Hepatocyte (in vitro differentiated cells): ENCODE results near the gene CTNNAL1. TPM values are rescaled to one million over a fixed set of nuclear protein-coding genes. Genes with fewer than 3 reads are reported as not detected.

Experiments
- DNase-seq: peaks from one replicate; pipeline ENCODE4 v3.0.0-alpha.2; 2016; ENCODE audit warnings: low spot score
- H2AFZ ChIP-seq: fragments of 200-600 bp; sonication (generic); 2 replicates; pipeline ENCODE4 v1.6.0; 2016; ENCODE audit warnings: antibody characterized with exemption, mild to moderate bottlenecking
- H3K27ac ChIP-seq: fragments of 200-600 bp; sonication (generic); 2 replicates; pipeline ENCODE4 v1.5.1; 2016; ENCODE audit warnings: mild to moderate bottlenecking
- H3K27me3 ChIP-seq: fragments of 200-600 bp; sonication (generic); 2 replicates; pipeline ENCODE4 v1.6.1; 2016
- H3K36me3 ChIP-seq: fragments of 200-600 bp; sonication (generic); replicated peaks from 2 replicates; pipeline ENCODE4 v1.5.1; 2016; ENCODE audit warnings: low read depth; ENCODE audit not compliant: insufficient read depth
- H3K4me1 ChIP-seq: fragments of 200-600 bp; sonication (generic); 2 replicates; pipeline ENCODE4 v1.5.1; 2016; ENCODE audit warnings: mild to moderate bottlenecking, moderate library complexity; ENCODE audit not compliant: insufficient read depth
- H3K4me2 ChIP-seq: fragments of 200-600 bp; sonication (generic); 2 replicates; pipeline ENCODE4 v1.6.0; 2016
- H3K4me3 ChIP-seq: fragments of 200-600 bp; sonication (generic); 2 replicates; pipeline ENCODE4 v1.5.1; 2016; ENCODE audit warnings: mild to moderate bottlenecking
- H3K79me2 ChIP-seq: fragments of 200-600 bp; sonication (generic); 2 replicates; pipeline ENCODE4 v1.6.0; 2017; ENCODE audit warnings: mild to moderate bottlenecking
- H3K9me2 ChIP-seq: fragments of 200-600 bp; sonication (generic); replicated peaks from 2 replicates; pipeline ENCODE4 v1.6.0; 2017; ENCODE audit warnings: mild to moderate bottlenecking; ENCODE audit not compliant: insufficient read depth
- H3K9me3 ChIP-seq: fragments of 200-600 bp; sonication (generic); 2 replicates; pipeline ENCODE4 v1.5.1; 2016; ENCODE audit warnings: low read depth, mild to moderate bottlenecking
- H4K20me1 ChIP-seq: fragments of 200-600 bp; sonication (generic); 2 replicates; pipeline ENCODE4 v1.6.0; 2016; ENCODE audit warnings: mild to moderate bottlenecking; ENCODE audit not compliant: insufficient read depth, poor library complexity, severe bottlenecking
- EZH2 ChIP-seq: fragments of 200-600 bp; sonication (generic); IDR thresholded peaks from 2 replicates; pipeline ENCODE4 v1.6.1; 2016; ENCODE audit warnings: antibody characterized with exemption, mild to moderate bottlenecking, borderline replicate concordance
- EZH2phosphoT487 ChIP-seq: fragments of 200-600 bp; sonication (generic); IDR thresholded peaks from one replicate; pipeline ENCODE4 v1.6.1; 2018; ENCODE audit warnings: antibody characterized with exemption, mild to moderate bottlenecking, low read depth, moderate library complexity; ENCODE audit not compliant: unreplicated experiment, severe bottlenecking
- WGBS: methylation state at CpG from one replicate; pipeline ENCODE4 v1.1.6; 2016; ENCODE audit warnings: low lambda C conversion rate; ENCODE audit errors: missing lambda C conversion rate; 5-methylcytosine and 5-hydroxymethylcytosine counted together
- polyA plus RNA-seq: library from polyadenylated mRNA; unstranded; fragments of >200 nt; fragmentation: Nextera tagmentation; extraction: Ambion mirVana; gene quantifications from 2 replicates; pipeline ENCODE4 v1.2.1, GENCODE V29; 2016
- total RNA-seq: library from RNA; depleted of rRNA; stranded (reverse); fragments of >200 nt; gene quantifications from 2 replicates; pipeline ENCODE4 v1.2.3, GENCODE V29; 2014
- TF ChIP-seq, protein P1 (sequence below): fragments of 200-600 bp; sonication (generic); IDR thresholded peaks from 2 replicates; pipeline ENCODE4 v1.5.1; 2016; ENCODE audit warnings: antibody characterized with exemption, mild to moderate bottlenecking; ENCODE audit not compliant: poor library complexity

CTNNAL1 gene
- total and polyA plus RNA-seq, 2 experiments from 2014 or later, result 54.5 to 57.4 TPM

GRCh38 chr9:109039539-109039938, 26.2 kb upstream of the CTNNAL1 start:
- H3K27me3 ChIP-seq, result no peaks in the 10 kb centered on the region
- WGBS, result 97% methylated on average over 4 of the region's 4 CpGs

GRCh38 chr9:109037946-109038715, 24.8 kb upstream of the CTNNAL1 start:
- no peak for DNase-seq
- Histone ChIP-seq H3K36me3 (no peaks in the 10 kb centered on the region), H3K79me2 (no peaks in the 10 kb centered on the region), H3K27ac (no peak overlapping the region), H3K4me1 (peaks cover 2% of the 10 kb centered on the region), H2AFZ (no peak overlapping the region), H3K9me2 (no peaks in the 10 kb centered on the region), H3K4me3 (no peak overlapping the region), H4K20me1 (no peaks in the 10 kb centered on the region), H3K9me3 (no peaks in the 10 kb centered on the region), H3K27me3 (no peaks in the 10 kb centered on the region), H3K4me2 (no peak overlapping the region)
- 93% methylated on average over 4 of the region's 4 CpGs for WGBS
- TF ChIP-seq, protein P1, sequence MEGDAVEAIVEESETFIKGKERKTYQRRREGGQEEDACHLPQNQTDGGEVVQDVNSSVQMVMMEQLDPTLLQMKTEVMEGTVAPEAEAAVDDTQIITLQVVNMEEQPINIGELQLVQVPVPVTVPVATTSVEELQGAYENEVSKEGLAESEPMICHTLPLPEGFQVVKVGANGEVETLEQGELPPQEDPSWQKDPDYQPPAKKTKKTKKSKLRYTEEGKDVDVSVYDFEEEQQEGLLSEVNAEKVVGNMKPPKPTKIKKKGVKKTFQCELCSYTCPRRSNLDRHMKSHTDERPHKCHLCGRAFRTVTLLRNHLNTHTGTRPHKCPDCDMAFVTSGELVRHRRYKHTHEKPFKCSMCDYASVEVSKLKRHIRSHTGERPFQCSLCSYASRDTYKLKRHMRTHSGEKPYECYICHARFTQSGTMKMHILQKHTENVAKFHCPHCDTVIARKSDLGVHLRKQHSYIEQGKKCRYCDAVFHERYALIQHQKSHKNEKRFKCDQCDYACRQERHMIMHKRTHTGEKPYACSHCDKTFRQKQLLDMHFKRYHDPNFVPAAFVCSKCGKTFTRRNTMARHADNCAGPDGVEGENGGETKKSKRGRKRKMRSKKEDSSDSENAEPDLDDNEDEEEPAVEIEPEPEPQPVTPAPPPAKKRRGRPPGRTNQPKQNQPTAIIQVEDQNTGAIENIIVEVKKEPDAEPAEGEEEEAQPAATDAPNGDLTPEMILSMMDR, result no peak
- TF ChIP-seq EZH2 (no peak), EZH2phosphoT487 (no peak)

More at GRCh38 chr9:109039539-109039938, 26.2 kb upstream of the CTNNAL1 start:
- Histone ChIP-seq H3K4me2 (no peak overlapping the region), H3K4me1 (peaks cover 2% of the 10 kb centered on the region), H4K20me1 (no peaks in the 10 kb centered on the region), H3K9me3 (no peaks in the 10 kb centered on the region), H3K9me2 (no peaks in the 10 kb centered on the region), H3K27ac (no peak overlapping the region), H2AFZ (no peak overlapping the region), H3K4me3 (no peak overlapping the region), H3K79me2 (no peaks in the 10 kb centered on the region), H3K36me3 (no peaks in the 10 kb centered on the region)
- DNase-seq, result no peak
- no peak for TF ChIP-seq EZH2phosphoT487
- TF ChIP-seq, protein P1, result no peak
- no peak for TF ChIP-seq EZH2

DNA sequence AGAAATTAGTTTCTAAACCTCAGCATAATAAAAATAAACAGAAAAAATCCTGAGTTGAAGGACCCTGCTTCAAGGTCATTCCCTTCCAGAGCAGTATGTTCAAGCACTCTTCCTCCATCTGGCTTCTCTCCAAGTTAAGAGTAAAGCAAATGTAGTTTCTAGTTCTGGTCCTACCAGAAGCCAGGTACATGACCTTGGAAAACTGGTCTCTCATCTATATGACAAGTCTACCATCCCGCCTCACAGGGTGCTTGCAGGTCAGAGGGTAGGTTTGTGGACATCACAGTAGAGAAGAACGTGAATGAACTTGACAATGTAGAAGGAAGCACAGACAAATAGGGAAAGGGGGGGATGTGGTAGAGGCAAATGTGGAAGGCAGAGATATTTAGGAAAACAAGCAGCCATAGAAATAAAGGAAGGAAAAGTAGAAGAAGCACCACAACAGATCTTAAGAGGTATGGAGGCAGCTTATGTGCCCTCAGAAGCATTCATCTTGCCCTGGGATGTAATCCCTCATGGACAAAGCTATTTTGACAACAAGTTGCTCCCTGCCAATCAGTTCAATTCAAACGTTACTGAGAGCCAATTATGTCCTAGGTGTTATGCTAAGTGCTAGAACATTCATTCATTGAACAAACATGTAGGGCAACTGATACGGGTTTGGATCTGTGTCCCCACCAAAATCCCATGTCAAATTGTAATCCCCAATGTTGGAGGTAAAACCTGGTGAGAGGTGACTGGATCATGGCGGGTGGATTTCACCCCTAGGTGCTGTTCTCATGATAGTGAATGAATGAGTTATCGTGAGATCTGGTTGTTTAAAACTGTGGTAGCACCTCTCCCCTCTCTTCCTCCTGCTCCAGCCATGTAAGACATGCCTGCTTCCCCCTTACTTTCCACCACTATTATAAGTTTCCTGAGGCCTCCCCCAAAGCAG, 23.7 kb upstream of the CTNNAL1 start:
- no peaks in the 10 kb centered on the region for H3K36me3 ChIP-seq
- H3K4me2 ChIP-seq, result no peak overlapping the region
- H3K27ac ChIP-seq, result peak overlapping the region; percentile 1

More for the DNA sequence above, 23.7 kb upstream of the CTNNAL1 start:
- H3K79me2 ChIP-seq, result no peaks in the 10 kb centered on the region
- no peaks in the 10 kb centered on the region for H3K9me2 ChIP-seq
- H3K27me3 ChIP-seq, result no peaks in the 10 kb centered on the region
- WGBS, result 92% methylated on average over 6 of the region's 6 CpGs
- no peak overlapping the region for H3K4me3 ChIP-seq
- no peak for TF ChIP-seq EZH2phosphoT487
- no peak for TF ChIP-seq EZH2
- TF ChIP-seq, protein P1, result no peak
- no peaks in the 10 kb centered on the region for H4K20me1 ChIP-seq
- no peak for DNase-seq
- no peak overlapping the region for H2AFZ ChIP-seq
- H3K4me1 ChIP-seq, result peaks cover 2% of the 10 kb centered on the region
- H3K9me3 ChIP-seq, result no peaks in the 10 kb centered on the region
